GM12875 (cell line): ENCODE measurements around the gene SIAH3.

Experiments used
- H3K4me3 ChIP-seq: one replicate; pipeline ENCODE4 v1.5.1; 2011; ENCODE audit warnings: low read depth, low read length, control low read depth
- CTCF ChIP-seq: IDR thresholded peaks from 2 replicates; pipeline ENCODE4 v1.5.1; 2011; ENCODE audit warnings: low read depth, mild to moderate bottlenecking, control low read depth, inconsistent platforms, low read length, moderate library complexity, borderline replicate concordance; ENCODE audit not compliant: insufficient read depth

SIAH3 gene

GRCh38 chr13:45849408-45849807, 2.1 kb downstream of the SIAH3 start:
- no peak overlapping the region for H3K4me3 ChIP-seq
- no peak for TF ChIP-seq CTCF

- TF ChIP-seq CTCF, result no peak
- H3K4me3 ChIP-seq, result no peak overlapping the region
These were observed 3.9 kb downstream of the SIAH3 start for GRCh38 chr13:45847554-45848224.

GRCh38 chr13:45846681-45847080, 4.9 kb downstream of the SIAH3 start:
- no peak for TF ChIP-seq CTCF
- H3K4me3 ChIP-seq, result no peak overlapping the region

GRCh38 chr13:45838171-45838745, 13.3 kb downstream of the SIAH3 start:
- TF ChIP-seq CTCF, result no peak
- H3K4me3 ChIP-seq, result no peak overlapping the region

- no peak for TF ChIP-seq CTCF
- H3K4me3 ChIP-seq, result no peak overlapping the region
These were observed 14.4 kb downstream of the SIAH3 start for GRCh38 chr13:45837111-45837510.

GRCh38 chr13:45834411-45834994, 17.1 kb downstream of the SIAH3 start:
- TF ChIP-seq CTCF, result no peak
- no peak overlapping the region for H3K4me3 ChIP-seq
